ENCODE data around the gene DLGAP1. TPM values are rescaled to one million over a fixed set of nuclear protein-coding genes. Genes with fewer than 3 reads are reported as not detected.

The DLGAP1 gene
- polyA plus RNA-seq, 1 of the 3 experiments (the other 2 are of a cell fraction), result not detected

GRCh38 chr18:3747176-3747973, 707.7 kb downstream of the DLGAP1 start (continued):
- TF ChIP-seq, protein P1, sequence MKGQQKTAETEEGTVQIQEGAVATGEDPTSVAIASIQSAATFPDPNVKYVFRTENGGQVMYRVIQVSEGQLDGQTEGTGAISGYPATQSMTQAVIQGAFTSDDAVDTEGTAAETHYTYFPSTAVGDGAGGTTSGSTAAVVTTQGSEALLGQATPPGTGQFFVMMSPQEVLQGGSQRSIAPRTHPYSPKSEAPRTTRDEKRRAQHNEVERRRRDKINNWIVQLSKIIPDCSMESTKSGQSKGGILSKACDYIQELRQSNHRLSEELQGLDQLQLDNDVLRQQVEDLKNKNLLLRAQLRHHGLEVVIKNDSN (IDR thresholded peaks at IDR 0.05; ENCODE audit: borderline replicate concordance, low read depth), result no peak
- TF ChIP-seq EP300 (IDR thresholded peaks at IDR 0.05; ENCODE audit: borderline replicate concordance in 1 of 2, low read depth in 1 of 2, low read length in 1 of 2), result no peak
- TF ChIP-seq SIN3A (IDR thresholded peaks at IDR 0.05; ENCODE audit: borderline replicate concordance, low read depth, low read length), result no peak
- no peak for TF ChIP-seq PBX3 (IDR thresholded peaks at IDR 0.05)
- TF ChIP-seq TCF12 (IDR thresholded peaks at IDR 0.05), result no peak
- TF ChIP-seq EZH2phosphoT487 (IDR thresholded peaks at IDR 0.05; ENCODE audit: borderline replicate concordance, low read depth), result no peak
- no peak for TF ChIP-seq RCOR1 (IDR thresholded peaks at IDR 0.05; ENCODE audit: low read length)
- TF ChIP-seq IRF3 (IDR thresholded peaks at IDR 0.05; ENCODE audit: low read depth, low read length), result no peak
- no peak for TF ChIP-seq GABPA (IDR thresholded peaks at IDR 0.05; ENCODE audit: low read depth)

DNA sequence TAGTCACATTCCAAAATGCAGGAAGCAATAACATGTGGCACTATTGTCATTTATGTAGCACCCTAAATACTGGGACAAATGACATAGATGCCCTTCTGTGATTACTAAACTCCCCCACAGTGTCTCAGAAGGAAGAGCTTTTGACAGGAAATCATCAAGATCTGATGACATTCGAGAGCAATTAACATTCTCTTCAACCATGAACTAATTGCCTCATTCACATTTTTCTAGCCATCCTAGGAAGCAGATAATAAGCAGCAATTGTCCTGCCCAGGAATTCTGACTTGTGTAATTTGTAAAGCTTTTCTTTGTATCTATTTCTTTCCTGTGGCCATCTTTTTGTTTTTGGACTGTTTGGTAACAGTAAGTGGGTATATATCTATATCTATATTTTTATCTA, 712.6 kb downstream of the DLGAP1 start:
- no peaks in the 10 kb centered on the region for H3F3A ChIP-seq (replicated peaks; ENCODE audit: insufficient read depth)
- DNase-seq, result no peak
- H3K4me3 ChIP-seq (ENCODE audit: low read depth in 2 of 2, low read length in 1 of 2), result no peak overlapping the region
- no peak overlapping the region for H3K4me2 ChIP-seq
- H2AFZ ChIP-seq (ENCODE audit: low read depth), result no peak overlapping the region
- 0% methylated on average over 1 of the region's 1 CpG for WGBS (ENCODE audit: low lambda C conversion rate)
- H3K4me1 ChIP-seq (ENCODE audit: control insufficient read depth in 1 of 2, insufficient read depth in 2 of 2, low read depth in 1 of 2, low read length in 1 of 2), result no peaks in the 10 kb centered on the region
- no peaks in the 10 kb centered on the region for H4K20me1 ChIP-seq (ENCODE audit: insufficient read depth)
- no peak for TF ChIP-seq MEF2A (IDR thresholded peaks at IDR 0.05; ENCODE audit: borderline replicate concordance, low read depth)
- TF ChIP-seq REST (IDR thresholded peaks at IDR 0.05; ENCODE audit: low read depth, low read length), result no peak
- TF ChIP-seq SMC3 (IDR thresholded peaks at IDR 0.05; ENCODE audit: low read depth, low read length), result no peak
- TF ChIP-seq FOXM1 (IDR thresholded peaks at IDR 0.05; ENCODE audit: low read depth), result no peak
- no peak for TF ChIP-seq POLR2AphosphoS5 (IDR thresholded peaks at IDR 0.05; ENCODE audit: low read depth, low read length)
- TF ChIP-seq CTCF (IDR thresholded peaks at IDR 0.05), result no peak
- no peak for TF ChIP-seq NFIC (IDR thresholded peaks at IDR 0.05; ENCODE audit: borderline replicate concordance)
- TF ChIP-seq TEAD4 (IDR thresholded peaks at IDR 0.05; ENCODE audit: borderline replicate concordance, insufficient read depth), result no peak
- TF ChIP-seq RFX5 (IDR thresholded peaks at IDR 0.05; ENCODE audit: low read length), result no peak
- TF ChIP-seq FOSL2 (IDR thresholded peaks at IDR 0.05; ENCODE audit: borderline replicate concordance, low read depth), result no peak
- no peak for TF ChIP-seq FOXJ3 (CRISPR knock-in tag; IDR thresholded peaks at IDR 0.05)
- TF ChIP-seq, protein P1 (IDR thresholded peaks at IDR 0.05; ENCODE audit: borderline replicate concordance, low read depth), result no peak
- no peak for TF ChIP-seq MXI1 (IDR thresholded peaks at IDR 0.05; ENCODE audit: low read depth, low read length)
- no peak overlapping the region for H3K9ac ChIP-seq
- no peaks in the 10 kb centered on the region for H3K36me3 ChIP-seq (replicated peaks in 1 of 2; ENCODE audit: control insufficient read depth in 1 of 2, insufficient read depth in 2 of 2, low read length in 1 of 2)
- CTCF ChIA-PET, result no interaction called here
- H3K9me2 ChIP-seq, result no peaks in the 10 kb centered on the region
- H3K27ac ChIP-seq (ENCODE audit: low read depth in 2 of 2, low read length in 1 of 2), result no peak overlapping the region
- no peaks in the 10 kb centered on the region for H3K79me2 ChIP-seq (ENCODE audit: insufficient read depth)
- POLR2A ChIA-PET, result no interaction called here
- H3K27me3 ChIP-seq (ENCODE audit: insufficient read depth), result no peaks in the 10 kb centered on the region; the same call in 1 of the 2 replicates
- no peaks in the 10 kb centered on the region for H3K9me3 ChIP-seq
